Activated T-cell treated with anti-CD3 and anti-CD28 coated beads, Interleukin-2, amount 50 U/mL, for 72 hours (primary cell): ENCODE measurements around the gene MASP2. TPM values are rescaled to one million over a fixed set of nuclear protein-coding genes. Genes with fewer than 3 reads are reported as not detected.
A peak's percentile ranks its signal among the peaks of the same experiment; 100 is the strongest.
"Not testable (repeated sequence)": the region's sequence is repeated elsewhere in the genome, so short reads cannot be mapped to it uniquely, and the experiment has no call there.

Experiments used
- ATAC-seq, 2 donors: fragments of 150-1000 bp; cut with Tn5 transposase; replicated peaks in 1 of 2; 2 replicates each; pipeline ENCODE4 v1.10.0; 2021; ENCODE audit warnings: moderate library complexity in 2 of 2, mild to moderate bottlenecking in 1 of 2
- DNase-seq, 2 donors: peaks; one replicate each; pipeline ENCODE4 v3.0.0; 2021 to 2022; ENCODE audit warnings: mixed read lengths in 1 of 2
- H3K27ac Mint-ChIP-seq: one replicate; pipeline ENCODE4 v1.8.0; 2022; ENCODE audit warnings: mild to moderate bottlenecking, moderate library complexity, mixed read lengths
- H3K27me3 Mint-ChIP-seq: one replicate; pipeline ENCODE4 v1.8.0; 2022; ENCODE audit warnings: low read depth, mixed read lengths
- H3K36me3 Mint-ChIP-seq, 2 donors: one replicate each; pipeline ENCODE4 v1.8.0; 2022; ENCODE audit warnings: mixed read lengths in 2 of 2, mild to moderate bottlenecking in 1 of 2; ENCODE audit not compliant: insufficient read depth in 2 of 2
- H3K4me1 Mint-ChIP-seq: one replicate; pipeline ENCODE4 v1.8.0; 2022; ENCODE audit warnings: low read depth, mixed read lengths
- H3K4me3 Mint-ChIP-seq, 2 donors: one replicate each; pipeline ENCODE4 v1.8.0; 2022; ENCODE audit warnings: mild to moderate bottlenecking in 2 of 2, mixed read lengths in 2 of 2, moderate library complexity in 2 of 2
- H3K9me3 Mint-ChIP-seq, 2 donors: one replicate each; pipeline ENCODE4 v1.8.0; 2022; ENCODE audit warnings: mixed read lengths in 2 of 2
- total RNA-seq, 2 donors: library from RNA; stranded (reverse); gene quantifications; one replicate each; pipeline ENCODE4 v1.2.3, GENCODE V29; 2022

The MASP2 gene
- total RNA-seq, 2 donors from 2014 or later: 0.19 to 0.56 TPM

DNA sequence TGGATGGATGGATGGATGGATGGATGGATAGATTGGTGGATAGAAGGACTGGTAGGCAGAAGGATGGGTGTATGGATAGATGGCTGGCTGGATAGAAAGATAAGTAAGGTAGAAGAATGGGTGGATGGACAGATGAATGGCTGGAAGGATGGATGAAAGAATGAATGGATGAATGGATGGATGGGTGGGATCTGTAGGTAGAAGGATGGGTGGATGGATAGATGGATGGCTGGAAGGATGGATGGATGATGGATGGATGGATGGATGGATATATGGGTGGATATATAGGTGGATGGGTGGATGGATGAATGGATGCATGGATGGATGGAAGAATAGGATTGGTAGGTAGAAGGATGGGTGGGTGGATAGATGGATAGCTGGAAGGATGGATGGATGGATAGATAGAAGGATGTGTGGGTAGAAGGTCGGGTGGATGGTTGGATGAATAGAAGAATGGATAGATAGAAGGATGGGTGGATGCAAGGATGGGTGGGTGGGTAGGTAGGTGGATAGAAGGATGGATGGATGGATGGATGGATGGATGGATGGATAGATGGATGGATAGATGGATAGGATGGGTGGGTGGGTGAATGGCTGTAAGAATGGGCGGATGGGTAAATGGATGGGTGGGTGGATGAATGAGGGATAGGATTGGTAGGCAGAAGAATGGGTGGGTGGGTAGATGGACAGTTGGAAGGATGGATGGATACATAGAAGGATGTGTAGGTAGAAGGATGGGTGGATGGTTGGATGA, 7.5 kb downstream of the MASP2 start:
- H3K4me1 Mint-ChIP-seq: no peaks in the 10 kb centered on the region
- H3K9me3 Mint-ChIP-seq: no peaks in the 10 kb centered on the region
- no peaks in the 10 kb centered on the region for H3K36me3 Mint-ChIP-seq

DNA sequence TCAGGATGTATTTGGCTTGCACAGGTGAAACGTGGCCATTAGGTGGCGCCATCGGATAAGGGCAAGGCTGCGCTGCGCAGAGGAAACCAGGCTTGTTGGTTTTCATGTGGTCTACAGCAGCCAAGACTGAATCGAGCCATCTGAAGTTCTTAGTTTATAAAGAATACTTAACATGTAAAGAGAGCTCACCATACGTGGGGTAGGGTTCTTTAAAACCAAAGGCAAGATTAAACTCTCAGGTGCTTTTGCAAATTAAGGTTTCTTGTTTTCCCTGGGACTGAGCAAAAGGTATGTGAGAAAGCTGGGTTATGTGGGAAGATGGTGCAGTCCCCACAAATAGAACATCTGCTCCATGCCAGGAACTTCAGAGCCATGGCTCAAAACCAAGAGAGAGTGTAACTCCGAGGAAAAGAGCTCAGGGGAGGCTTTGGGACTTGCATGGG, 9.3 kb downstream of the MASP2 start:
- peak; percentile 92 to 93 for ATAC-seq
- DNase-seq: peak; percentile 87 to 89
- Mint-ChIP-seq H3K27me3 (no peaks in the 10 kb centered on the region), H3K27ac (no peak overlapping the region), H3K9me3 (no peaks in the 10 kb centered on the region), H3K4me3 (no peak overlapping the region), H3K36me3 (no peaks in the 10 kb centered on the region), H3K4me1 (no peaks in the 10 kb centered on the region)

More for the DNA sequence above, 7.5 kb downstream of the MASP2 start:
- Mint-ChIP-seq H3K27ac (no peak overlapping the region), H3K4me3 (no peak overlapping the region), H3K27me3 (no peaks in the 10 kb centered on the region)
- no peak for ATAC-seq
- DNase-seq: no peak

DNA sequence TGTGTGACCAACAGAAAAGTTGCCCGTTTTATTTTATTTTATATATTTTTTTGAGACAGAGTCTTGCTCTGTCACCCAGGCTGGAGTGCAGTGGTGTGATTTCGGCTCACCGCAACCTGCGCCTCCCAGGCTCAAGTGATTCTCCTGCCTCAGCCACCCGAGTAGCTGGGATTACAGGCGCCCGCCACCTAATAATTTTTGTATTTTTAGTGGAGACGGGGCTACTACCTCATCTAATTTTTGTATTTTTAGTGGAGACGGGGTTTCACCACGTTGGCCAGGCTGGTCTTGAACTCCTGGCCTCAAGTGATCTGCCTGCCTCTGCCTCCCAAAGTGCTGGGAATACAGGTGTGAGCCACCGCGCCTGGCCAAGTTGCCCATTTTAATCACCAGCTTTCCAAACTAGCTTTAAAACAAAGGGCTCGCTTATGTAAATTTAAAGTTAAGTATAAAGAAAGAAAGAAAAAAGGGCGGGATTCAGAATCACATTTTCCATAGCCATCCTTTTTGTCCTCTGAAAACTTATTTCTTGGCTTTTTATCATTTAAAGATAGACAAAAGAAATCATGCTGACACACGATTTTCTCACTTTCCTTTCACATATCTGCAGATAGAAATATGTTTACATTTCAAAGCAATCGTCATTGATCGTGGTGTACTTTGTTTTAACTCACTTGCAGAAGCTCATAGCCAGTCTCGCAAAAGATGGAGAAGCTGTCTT, 9.9 kb downstream of the MASP2 start:
- not testable (repeated sequence) for H3K27ac Mint-ChIP-seq, H3K36me3 Mint-ChIP-seq, ATAC-seq, H3K27me3 Mint-ChIP-seq, H3K4me1 Mint-ChIP-seq, H3K4me3 Mint-ChIP-seq, DNase-seq, H3K9me3 Mint-ChIP-seq

DNA sequence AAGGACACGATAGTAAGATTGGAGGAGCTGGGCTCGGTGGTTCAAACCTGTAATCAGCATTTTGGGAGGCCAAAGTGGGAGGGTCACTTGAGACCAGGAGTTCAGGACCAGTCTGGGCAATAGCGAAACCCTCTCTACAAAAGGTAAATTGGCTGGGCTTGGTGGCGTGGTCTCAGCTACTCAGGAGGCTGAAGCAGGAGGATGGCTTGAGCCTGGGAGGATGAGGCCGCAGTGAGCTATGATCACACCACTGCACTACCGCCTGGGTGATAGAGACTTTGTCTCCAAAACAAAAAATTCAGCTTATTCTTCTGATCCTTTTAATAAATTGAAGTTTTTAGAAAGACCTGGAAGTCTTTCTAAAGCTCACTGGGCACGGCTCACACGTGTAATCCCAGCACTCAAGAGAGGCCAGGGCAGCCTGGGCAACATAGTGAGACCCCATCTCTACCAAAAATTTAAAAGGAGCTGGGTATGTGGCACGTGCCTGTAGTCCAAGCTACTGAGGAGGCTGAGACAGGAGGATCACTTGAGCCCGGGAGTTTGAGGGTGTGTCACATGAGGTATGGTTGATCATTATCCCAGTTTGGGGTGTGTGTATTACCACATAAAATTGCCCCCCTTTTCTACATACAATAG, 15.3 kb downstream of the MASP2 start:
- H3K4me3 Mint-ChIP-seq: no peak overlapping the region
- H3K4me1 Mint-ChIP-seq: no peaks in the 10 kb centered on the region
- H3K27me3 Mint-ChIP-seq: no peaks in the 10 kb centered on the region
- ATAC-seq (peak; percentile 24 to 27), DNase-seq (no peak)
- no peaks in the 10 kb centered on the region for H3K9me3 Mint-ChIP-seq
- no peak overlapping the region for H3K27ac Mint-ChIP-seq
- peaks cover 1 to 2% of the 10 kb centered on the region in 2 donors for H3K36me3 Mint-ChIP-seq

DNA sequence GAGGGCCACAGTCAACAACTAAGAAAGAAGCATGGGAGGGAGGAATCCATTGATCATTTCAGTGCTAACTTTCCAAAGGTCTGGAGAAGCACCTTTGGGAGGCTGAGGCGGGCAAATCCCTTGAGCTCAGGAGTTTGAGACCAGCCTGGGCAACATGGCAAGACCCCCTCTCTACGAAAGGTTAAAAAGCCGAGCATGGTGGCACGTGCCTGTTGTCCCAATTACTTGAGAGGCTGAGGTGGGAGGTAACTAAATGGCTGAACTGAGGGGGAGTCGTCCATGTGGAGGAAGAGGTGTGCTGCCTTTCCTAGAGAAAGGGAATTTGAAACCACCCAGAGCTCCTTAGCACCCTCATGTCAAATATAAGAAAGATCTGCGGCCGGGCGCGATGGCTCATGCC, 16.2 kb downstream of the MASP2 start:
- DNase-seq: no peak
- Mint-ChIP-seq H3K27me3 (no peaks in the 10 kb centered on the region), H3K36me3 (peaks cover 1 to 2% of the 10 kb centered on the region in 2 donors), H3K9me3 (no peaks in the 10 kb centered on the region), H3K4me3 (no peak overlapping the region), H3K27ac (peak overlapping the region; percentile 25), H3K4me1 (no peaks in the 10 kb centered on the region)
- ATAC-seq: no peak

DNA sequence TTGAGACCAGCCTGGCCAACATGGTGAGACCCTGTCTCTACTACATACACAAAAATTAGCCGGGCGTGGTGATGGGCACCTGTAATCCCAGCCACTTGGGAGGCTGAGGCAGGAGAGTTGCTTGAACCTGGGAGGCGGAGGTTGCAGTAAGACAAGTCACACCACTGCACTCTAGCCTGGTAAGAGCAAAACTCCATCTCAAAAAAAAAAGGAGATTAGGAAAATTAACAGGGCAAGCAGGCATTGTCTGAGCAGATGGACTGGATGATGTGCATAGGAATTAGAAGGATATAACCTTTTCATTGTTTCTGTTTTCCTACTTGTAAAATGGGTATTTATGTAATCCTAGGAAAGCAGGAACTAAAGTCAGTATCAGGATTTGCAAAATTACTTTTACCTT, 19.0 kb downstream of the MASP2 start:
- ATAC-seq: no peak
- Mint-ChIP-seq H3K4me1 (peaks cover 5% of the 10 kb centered on the region), H3K9me3 (no peaks in the 10 kb centered on the region), H3K27me3 (no peaks in the 10 kb centered on the region), H3K27ac (peak overlapping the region; percentile 42), H3K4me3 (no peak overlapping the region), H3K36me3 (peaks cover 6 to 23% of the 10 kb centered on the region in 2 donors)
- no peak for DNase-seq

DNA sequence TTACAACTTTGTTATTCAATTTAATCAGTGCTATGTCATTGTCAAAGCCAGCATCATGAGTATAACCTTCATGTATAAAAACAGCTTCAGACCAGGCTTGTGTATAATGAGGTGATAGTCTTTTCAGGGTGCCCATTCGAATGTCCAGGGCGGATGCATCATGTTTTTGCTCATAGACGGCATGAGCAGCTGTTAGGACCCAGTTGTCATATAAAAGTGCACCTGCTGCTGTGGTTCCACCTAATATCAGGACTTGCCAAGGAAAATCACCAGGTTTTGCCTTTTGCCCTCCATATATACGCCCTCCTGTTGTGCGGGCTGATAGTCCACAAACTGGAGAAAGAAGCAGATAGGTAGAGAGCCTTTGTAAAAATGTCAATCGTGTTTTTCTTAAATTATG, 19.7 kb downstream of the MASP2 start:
- H3K9me3 Mint-ChIP-seq: no peaks in the 10 kb centered on the region
- H3K4me1 Mint-ChIP-seq: peaks cover 6% of the 10 kb centered on the region
- peak overlapping the region; percentile 33 for H3K27ac Mint-ChIP-seq
- H3K36me3 Mint-ChIP-seq: peaks cover 7 to 27% of the 10 kb centered on the region in 2 donors
- no peak for ATAC-seq
- no peak overlapping the region for H3K4me3 Mint-ChIP-seq
- no peaks in the 10 kb centered on the region for H3K27me3 Mint-ChIP-seq
- DNase-seq: no peak

DNA sequence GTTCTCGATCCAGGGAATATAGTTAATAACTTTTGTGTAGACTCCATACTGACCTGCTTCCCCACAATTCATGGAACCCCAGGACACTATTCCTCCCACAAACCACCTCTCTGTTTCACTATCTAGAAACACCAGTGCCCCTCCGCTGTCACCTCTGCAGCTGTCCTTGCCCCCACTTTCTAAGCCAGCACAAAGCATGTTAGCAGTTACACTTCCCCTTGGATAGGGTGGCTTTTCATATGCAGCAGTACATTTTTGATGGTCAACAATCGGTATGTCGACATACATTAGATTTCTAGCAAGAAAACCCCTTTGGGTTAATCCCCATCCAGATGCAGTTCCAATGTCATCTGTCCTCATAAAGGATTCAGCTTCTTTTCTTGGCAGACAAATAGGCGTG, 20.1 kb downstream of the MASP2 start:
- Mint-ChIP-seq H3K9me3 (no peaks in the 10 kb centered on the region), H3K27me3 (no peaks in the 10 kb centered on the region), H3K4me1 (peaks cover 10% of the 10 kb centered on the region), H3K4me3 (no peak overlapping the region), H3K27ac (peak overlapping the region; percentile 69), H3K36me3 (peaks cover 10 to 32% of the 10 kb centered on the region in 2 donors)
- ATAC-seq (no peak), DNase-seq (no peak)

DNA sequence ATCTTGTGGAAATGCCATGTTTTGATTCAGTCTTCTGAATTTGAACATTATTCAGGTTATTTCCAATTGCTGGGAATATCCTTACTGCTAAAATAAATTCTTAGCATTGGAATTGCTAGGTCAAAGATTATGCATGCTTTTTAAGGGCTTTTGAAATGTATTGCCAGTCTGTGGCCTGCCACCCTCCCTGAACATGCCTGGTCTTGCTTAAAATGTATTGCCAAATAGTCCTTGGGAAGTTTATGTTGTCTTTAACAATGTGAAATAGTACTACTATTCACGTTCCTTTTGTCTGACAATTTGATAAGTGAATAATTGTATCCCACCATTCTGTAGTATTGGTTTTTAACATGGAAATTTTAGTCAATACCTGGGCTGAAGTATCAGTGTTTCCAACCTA, 21.0 kb downstream of the MASP2 start:
- H3K9me3 Mint-ChIP-seq: no peaks in the 10 kb centered on the region
- ATAC-seq: no peak
- H3K4me1 Mint-ChIP-seq: peaks cover 16% of the 10 kb centered on the region
- H3K36me3 Mint-ChIP-seq: peaks cover 10 to 35% of the 10 kb centered on the region in 2 donors
- H3K4me3 Mint-ChIP-seq: no peak overlapping the region
- no peak for DNase-seq
- H3K27me3 Mint-ChIP-seq: no peaks in the 10 kb centered on the region
- peak overlapping the region; percentile 71 for H3K27ac Mint-ChIP-seq

DNA sequence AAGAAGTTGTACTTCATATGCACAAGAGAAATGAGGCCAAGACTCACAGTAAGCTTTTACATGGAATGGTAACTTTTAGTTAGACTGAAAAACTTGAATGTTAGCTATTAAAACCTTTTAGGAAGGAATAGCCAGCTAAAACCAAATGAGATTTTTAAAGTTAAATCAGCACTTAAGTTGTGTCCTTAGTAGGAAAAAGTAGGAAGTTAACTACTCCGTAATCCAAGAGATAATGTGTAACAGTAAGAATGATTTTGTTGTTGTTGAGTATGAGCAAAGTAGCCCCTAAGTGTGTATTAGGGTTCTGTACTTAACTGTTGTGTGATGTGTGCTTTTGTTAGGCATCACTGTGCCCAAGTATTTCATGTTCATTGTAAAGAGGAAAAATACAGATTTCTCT, 21.4 kb downstream of the MASP2 start:
- no peaks in the 10 kb centered on the region for H3K9me3 Mint-ChIP-seq
- peaks cover 16% of the 10 kb centered on the region for H3K4me1 Mint-ChIP-seq
- no peak for ATAC-seq
- H3K27me3 Mint-ChIP-seq: no peaks in the 10 kb centered on the region
- H3K36me3 Mint-ChIP-seq: peaks cover 10 to 35% of the 10 kb centered on the region in 2 donors
- H3K4me3 Mint-ChIP-seq: no peak overlapping the region
- peak overlapping the region; percentile 71 for H3K27ac Mint-ChIP-seq
- DNase-seq: no peak

DNA sequence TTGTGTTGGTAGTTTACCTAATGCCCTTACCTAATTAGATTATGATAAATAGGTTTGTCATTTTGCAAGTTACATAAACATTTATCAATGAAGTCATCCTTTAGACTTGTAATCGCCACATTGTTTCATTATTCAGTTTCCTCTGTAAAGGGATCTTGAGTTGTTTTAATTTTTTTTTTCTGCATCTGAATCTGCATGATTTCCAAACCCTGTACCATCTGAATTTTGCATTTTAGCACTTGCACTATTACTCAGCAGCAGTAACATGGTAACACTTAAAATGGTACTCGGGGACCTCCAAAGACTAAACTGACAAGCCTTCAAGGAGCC, 22.2 kb downstream of the MASP2 start:
- no peak for DNase-seq
- no peaks in the 10 kb centered on the region for H3K27me3 Mint-ChIP-seq
- H3K4me1 Mint-ChIP-seq: peaks cover 16% of the 10 kb centered on the region
- peak in 1 of 2 donors; percentile 27 for ATAC-seq
- peaks cover 10 to 39% of the 10 kb centered on the region in 2 donors for H3K36me3 Mint-ChIP-seq
- no peak overlapping the region for H3K4me3 Mint-ChIP-seq
- peak overlapping the region; percentile 79 for H3K27ac Mint-ChIP-seq
- H3K9me3 Mint-ChIP-seq: no peaks in the 10 kb centered on the region

DNA sequence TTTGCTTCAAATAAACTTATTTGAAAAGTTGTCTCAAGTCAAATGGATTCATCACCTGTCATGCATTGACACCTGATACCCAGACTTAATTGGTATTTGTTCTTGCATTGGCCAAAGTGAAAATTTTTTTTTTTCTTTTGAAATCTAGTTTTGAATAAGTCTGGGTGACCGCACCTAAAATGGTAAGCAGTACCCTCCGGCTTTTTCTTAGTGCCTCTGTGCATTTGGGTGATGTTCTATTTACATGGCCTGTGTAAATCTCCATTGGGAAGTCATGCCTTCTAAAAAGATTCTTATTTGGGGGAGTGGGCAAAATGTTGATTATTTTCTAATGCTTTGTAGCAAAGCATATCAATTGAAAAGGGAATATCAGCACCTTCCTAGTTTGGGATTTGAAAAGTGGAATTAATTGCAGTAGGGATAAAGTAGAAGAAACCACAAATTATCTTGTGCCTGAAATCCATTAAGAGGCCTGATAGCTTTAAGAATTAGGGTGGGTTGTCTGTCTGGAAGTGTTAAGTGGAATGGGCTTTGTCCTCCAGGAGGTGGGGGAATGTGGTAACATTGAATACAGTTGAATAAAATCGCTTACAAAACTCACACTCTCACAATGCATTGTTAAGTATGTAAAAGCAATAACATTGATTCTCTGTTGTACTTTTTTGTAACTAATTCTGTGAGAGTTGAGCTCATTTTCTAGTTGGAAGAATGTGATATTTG, 22.7 kb downstream of the MASP2 start:
- Mint-ChIP-seq H3K4me1 (peaks cover 16% of the 10 kb centered on the region), H3K36me3 (peaks cover 10 to 43% of the 10 kb centered on the region in 2 donors), H3K27ac (peak overlapping the region; percentile 79), H3K9me3 (no peaks in the 10 kb centered on the region), H3K27me3 (no peaks in the 10 kb centered on the region), H3K4me3 (peak overlapping the region in 1 of 2 donors; percentile 29)
- ATAC-seq (no peak), DNase-seq (no peak)

DNA sequence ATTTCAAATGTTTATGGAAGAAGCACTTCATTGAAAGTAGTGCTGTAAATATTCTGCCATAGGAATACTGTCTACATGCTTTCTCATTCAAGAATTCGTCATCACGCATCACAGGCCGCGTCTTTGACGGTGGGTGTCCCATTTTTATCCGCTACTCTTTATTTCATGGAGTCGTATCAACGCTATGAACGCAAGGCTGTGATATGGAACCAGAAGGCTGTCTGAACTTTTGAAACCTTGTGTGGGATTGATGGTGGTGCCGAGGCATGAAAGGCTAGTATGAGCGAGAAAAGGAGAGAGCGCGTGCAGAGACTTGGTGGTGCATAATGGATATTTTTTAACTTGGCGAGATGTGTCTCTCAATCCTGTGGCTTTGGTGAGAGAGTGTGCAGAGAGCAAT, 23.8 kb downstream of the MASP2 start:
- Mint-ChIP-seq H3K27ac (no peak overlapping the region), H3K4me1 (peaks cover 21% of the 10 kb centered on the region), H3K27me3 (no peaks in the 10 kb centered on the region), H3K36me3 (peaks cover 15 to 54% of the 10 kb centered on the region in 2 donors), H3K9me3 (no peaks in the 10 kb centered on the region), H3K4me3 (no peak overlapping the region)
- ATAC-seq (no peak), DNase-seq (no peak)
